ENCODE measurements around the gene MAFG.

MAFG gene

DNA sequence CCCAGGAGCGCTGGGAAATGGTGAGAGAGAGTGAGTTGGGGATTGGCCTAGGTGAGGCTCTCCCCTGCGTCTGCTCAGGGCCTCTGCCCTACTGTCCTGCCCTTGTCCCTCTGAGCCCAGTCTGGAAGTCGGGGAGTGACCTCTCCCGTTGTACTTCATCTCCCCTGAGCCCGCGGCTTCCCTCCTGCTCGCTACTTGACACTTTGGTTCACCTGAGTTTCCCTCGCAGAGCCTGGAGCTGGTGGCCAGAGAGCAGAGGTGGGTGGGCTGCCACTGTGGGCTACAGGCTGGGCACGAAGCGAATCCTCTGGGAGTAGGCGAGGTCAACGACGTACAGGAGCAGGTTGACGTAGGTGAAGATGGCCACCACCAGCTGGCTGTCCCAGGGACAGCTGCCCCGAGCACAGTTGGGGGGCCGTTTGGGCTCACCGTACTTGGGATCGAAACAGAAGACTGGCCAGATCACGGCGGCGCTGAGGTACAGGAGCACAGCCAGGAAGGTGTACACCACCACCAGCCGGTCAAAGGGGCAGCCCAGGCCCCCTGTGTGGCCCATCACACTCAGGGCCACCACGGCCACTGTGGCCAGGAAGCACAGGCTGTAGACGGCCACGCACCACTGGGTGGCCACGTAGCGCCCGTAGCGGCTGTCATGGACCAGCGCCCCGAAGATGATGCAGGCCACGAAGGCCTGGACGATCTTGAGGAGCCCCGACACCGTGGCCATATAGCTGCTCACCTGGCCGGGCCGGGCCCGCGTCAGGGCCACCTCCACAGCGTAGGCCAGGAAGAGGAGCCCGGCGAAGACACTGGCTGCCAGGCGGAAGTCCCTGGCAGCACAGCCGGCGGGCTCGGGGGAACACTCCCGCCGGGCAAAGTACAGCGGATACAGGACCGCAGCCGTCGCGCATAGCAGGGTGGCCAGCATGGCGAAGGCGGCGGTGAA is 13.3 kb upstream of the MAFG start:
- no peaks in the 10 kb centered on the region for H3K27me3 ChIP-seq (ENCODE audit: insufficient read depth, poor library complexity, severe bottlenecking)
- no peaks in the 10 kb centered on the region for H3K4me1 ChIP-seq (ENCODE audit: insufficient read depth, poor library complexity, severe bottlenecking)
- ATAC-seq (ENCODE audit: low read depth) (no peak), DNase-seq (ENCODE audit: low spot score) (peak; percentile 70)
- H3K9me3 ChIP-seq (ENCODE audit: severe bottlenecking), result no peaks in the 10 kb centered on the region
- no peak overlapping the region for H3K4me3 ChIP-seq (ENCODE audit: severe bottlenecking)
- peaks cover 1% of the 10 kb centered on the region for H3K36me3 ChIP-seq (ENCODE audit: low read depth)
- TF ChIP-seq CTCF (IDR thresholded peaks at IDR 0.05; ENCODE audit: poor library complexity, severe bottlenecking), result no peak
- H3K27ac ChIP-seq (ENCODE audit: poor library complexity, severe bottlenecking), result no peak overlapping the region

DNA sequence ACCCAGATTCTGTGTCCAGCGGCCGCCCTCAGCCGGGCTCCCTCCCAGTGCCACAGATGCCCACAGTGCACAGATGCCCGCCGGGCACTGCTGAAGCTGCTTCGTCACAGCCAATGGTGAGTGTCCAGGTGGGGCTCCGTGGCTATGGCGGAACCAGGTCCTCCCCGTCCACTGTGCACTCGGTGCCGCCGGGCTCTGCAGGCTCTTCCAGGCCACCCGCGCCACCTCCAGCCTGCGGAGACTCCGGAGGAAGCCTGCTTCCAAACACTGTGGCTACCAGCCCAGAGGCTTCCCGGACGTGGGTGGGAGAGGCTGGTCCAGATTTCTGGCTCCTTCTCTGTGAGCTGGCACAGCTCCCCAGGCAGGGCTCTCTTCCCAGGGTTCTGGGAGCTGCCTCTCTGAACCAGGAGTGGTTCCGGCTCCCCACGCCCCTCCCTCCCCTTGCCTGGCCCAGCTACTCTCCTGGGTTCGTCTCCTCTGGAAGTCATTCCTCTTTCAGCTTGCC is 12.4 kb upstream of the MAFG start:
- no peak for TF ChIP-seq CTCF (IDR thresholded peaks at IDR 0.05; ENCODE audit: poor library complexity, severe bottlenecking)
- Histone ChIP-seq H3K4me1 (ENCODE audit: insufficient read depth, poor library complexity, severe bottlenecking) (no peaks in the 10 kb centered on the region), H3K36me3 (ENCODE audit: low read depth) (peaks cover 9% of the 10 kb centered on the region), H3K9me3 (ENCODE audit: severe bottlenecking) (no peaks in the 10 kb centered on the region), H3K27ac (ENCODE audit: poor library complexity, severe bottlenecking) (no peak overlapping the region), H3K4me3 (ENCODE audit: severe bottlenecking) (no peak overlapping the region), H3K27me3 (ENCODE audit: insufficient read depth, poor library complexity, severe bottlenecking) (no peaks in the 10 kb centered on the region)
- DNase-seq (ENCODE audit: low spot score), result no peak
- no peak for ATAC-seq (ENCODE audit: low read depth)

- Histone ChIP-seq H3K9me3 (ENCODE audit: severe bottlenecking) (no peaks in the 10 kb centered on the region), H3K27ac (ENCODE audit: poor library complexity, severe bottlenecking) (no peak overlapping the region), H3K4me3 (ENCODE audit: severe bottlenecking) (no peak overlapping the region), H3K36me3 (ENCODE audit: low read depth) (peaks cover 15% of the 10 kb centered on the region), H3K27me3 (ENCODE audit: insufficient read depth, poor library complexity, severe bottlenecking) (no peaks in the 10 kb centered on the region), H3K4me1 (ENCODE audit: insufficient read depth, poor library complexity, severe bottlenecking) (no peaks in the 10 kb centered on the region)
- TF ChIP-seq CTCF (IDR thresholded peaks at IDR 0.05; ENCODE audit: poor library complexity, severe bottlenecking), result no peak
- no peak for DNase-seq (ENCODE audit: low spot score)
- ATAC-seq (ENCODE audit: low read depth), result no peak
Measured at GRCh38 chr17:81939218-81939617, 11.7 kb upstream of the MAFG start.

- TF ChIP-seq CTCF (IDR thresholded peaks at IDR 0.05; ENCODE audit: poor library complexity, severe bottlenecking), result no peak
- ATAC-seq (ENCODE audit: low read depth) (no peak), DNase-seq (ENCODE audit: low spot score) (no peak)
- Histone ChIP-seq H3K4me3 (ENCODE audit: severe bottlenecking) (peak overlapping the region; percentile 54), H3K4me1 (ENCODE audit: insufficient read depth, poor library complexity, severe bottlenecking) (no peaks in the 10 kb centered on the region), H3K27ac (ENCODE audit: poor library complexity, severe bottlenecking) (no peak overlapping the region), H3K36me3 (ENCODE audit: low read depth) (peaks cover 24% of the 10 kb centered on the region), H3K9me3 (ENCODE audit: severe bottlenecking) (no peaks in the 10 kb centered on the region), H3K27me3 (ENCODE audit: insufficient read depth, poor library complexity, severe bottlenecking) (no peaks in the 10 kb centered on the region)
Measured at GRCh38 chr17:81935709-81936084, 8.2 kb upstream of the MAFG start.
